Islet precursor cell (in vitro differentiated cells): ENCODE data around the gene SLC25A51.

Source experiments
- DNase-seq: peaks from one replicate; pipeline ENCODE4 v3.0.0-alpha.2; 2018

SLC25A51 gene, protein sequence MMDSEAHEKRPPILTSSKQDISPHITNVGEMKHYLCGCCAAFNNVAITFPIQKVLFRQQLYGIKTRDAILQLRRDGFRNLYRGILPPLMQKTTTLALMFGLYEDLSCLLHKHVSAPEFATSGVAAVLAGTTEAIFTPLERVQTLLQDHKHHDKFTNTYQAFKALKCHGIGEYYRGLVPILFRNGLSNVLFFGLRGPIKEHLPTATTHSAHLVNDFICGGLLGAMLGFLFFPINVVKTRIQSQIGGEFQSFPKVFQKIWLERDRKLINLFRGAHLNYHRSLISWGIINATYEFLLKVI

DNA sequence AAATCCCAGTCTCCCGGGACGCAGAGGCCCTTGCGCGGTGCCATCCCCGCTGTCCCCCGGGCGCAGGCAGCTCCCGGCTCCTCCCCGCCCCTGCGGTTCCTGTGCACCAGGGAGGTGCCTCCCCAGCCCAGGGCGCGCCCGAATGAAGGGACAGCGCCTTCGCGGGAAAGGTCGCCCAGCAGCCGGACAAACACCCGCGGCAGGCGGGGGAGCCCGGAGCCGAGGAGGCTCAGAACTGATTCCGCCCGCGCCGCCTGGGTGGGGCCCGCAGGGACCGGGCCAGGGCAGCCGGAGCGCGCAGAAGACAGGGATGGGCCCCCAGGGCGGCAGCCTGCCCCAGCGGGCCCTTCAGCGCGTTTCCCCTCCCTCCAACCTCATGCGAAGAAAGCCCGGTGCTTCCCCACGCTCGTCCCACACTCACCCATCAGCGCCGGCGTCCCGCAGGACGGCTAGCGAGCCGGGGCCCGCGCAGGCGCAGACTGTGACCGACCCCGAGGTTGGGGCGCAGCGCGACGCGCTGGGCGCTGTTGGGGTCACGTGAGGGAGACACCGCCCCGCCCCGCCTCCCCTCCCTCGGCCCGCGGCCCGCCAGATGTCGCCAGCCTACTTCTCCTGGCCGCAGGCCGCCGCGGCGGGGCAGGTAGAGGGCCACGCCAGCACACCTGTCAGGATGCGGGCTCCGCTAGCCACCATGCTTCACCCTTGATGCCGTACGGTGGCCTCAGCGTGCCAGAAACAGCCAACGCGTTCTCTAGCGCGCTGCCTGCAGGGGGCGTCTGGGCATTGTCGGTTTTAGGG lies at the start of gene SLC25A51:
Gene SLC25A51, minus strand, starts transcription at position 481 of the 798 bp plus-strand sequence. CDS start 15,577 bp downstream, outside the sequence.
- peak; percentile 96 for DNase-seq

DNA sequence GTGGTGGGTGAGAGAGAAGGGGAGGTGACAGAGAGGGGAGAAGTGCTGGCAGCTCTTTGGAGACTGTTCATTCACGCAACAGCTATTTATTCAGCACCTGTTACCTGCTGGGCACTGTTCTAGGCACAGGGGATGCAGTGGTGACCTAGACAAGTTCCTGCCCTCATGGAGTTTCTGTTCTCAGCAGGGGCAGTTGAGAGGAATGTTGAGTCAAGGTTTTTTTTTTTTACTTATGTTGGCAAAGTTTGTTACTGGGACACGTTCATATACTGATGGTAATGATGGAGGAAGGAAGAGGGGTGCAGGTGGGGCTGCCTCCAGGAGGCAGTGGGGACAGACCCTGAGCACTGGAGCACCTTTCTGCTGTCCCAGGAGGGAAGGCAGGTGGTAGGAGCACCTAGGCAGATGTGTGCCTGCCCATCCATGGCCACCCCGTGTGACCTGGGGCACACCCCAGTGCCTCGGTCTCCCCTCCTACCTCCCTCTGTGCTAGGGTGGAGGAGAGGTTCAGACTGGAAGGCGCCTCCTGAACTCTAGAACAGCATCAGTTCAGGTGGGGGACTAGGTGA lies 49.4 kb upstream of the SLC25A51 start:
- DNase-seq = no peak

DNA sequence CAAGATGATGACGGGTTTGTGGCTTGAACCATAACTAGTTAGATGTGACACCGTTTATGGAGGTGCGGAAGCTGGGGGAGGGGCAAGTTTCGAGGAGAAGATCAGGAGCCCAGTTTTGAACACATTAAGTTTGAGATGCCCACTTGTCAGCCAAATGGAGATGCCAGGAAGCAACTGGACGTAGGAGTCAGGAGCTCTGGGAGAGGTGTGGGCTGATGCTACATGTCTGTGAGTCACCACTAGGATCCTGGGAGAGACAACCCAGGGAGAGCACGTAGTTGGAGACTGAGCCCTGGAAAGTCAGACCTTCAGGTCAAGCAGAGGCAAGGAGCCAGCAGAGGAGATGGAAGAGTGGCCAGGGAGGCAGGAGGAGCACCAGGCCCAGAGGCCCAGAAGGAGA lies 48.8 kb upstream of the SLC25A51 start:
- DNase-seq = no peak

DNA sequence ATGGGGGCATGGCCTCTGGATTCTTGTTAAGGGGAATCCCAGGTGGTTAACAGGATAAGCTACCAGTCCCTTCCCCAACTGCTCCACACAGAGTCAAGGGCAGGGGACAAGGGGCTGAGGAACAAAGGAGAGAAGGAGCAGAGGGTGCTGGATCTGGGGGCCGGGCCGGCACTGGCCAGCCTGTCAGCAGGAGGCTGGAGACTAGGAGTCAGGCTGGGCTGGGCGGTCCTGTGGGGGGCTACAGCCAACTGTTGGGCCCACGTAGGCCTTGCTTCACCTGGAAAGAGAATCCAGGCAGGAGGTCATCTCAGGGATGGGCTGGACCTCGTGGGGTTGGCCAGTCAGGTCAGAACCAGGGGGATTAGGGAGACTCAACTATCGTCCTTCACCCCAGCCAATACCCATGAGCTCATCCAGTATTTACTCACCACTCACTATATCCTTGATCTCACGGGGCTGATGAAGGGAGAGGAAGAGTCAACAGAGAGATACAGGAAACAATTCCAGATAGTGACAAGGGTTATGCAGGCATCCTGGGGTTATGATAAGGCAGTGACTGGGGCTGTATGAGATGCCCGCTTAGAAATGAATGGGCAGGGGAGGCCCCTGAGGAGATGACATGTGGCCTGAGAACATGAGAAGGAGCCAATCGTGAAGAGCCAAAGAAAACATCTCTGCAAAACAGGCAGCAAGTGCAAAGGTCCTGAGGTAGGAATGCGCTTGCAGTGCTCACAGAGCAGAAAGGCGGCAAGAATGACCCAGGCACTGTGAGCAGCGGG lies 47.9 kb upstream of the SLC25A51 start:
- no peak for DNase-seq

DNA sequence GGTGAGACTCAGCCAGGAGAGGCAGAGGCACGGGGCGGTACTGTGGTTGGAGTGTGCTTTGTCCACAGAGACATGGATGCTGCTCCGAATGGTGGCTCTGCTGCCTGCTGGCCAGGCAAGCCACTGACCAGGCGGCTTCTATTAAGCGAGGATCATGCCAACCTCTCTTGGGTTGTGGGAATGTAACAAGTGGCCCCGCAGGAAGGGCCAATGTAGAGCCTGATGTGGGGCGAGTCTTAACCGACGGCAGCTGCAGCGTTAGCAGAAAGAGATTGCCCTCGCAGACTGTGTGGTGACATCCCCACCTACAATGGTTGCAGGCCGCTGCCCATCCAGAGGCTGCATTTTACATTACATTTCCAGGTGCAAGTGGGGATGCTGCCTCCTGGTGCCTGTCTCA lies 46.6 kb upstream of the SLC25A51 start:
- no peak for DNase-seq

DNA sequence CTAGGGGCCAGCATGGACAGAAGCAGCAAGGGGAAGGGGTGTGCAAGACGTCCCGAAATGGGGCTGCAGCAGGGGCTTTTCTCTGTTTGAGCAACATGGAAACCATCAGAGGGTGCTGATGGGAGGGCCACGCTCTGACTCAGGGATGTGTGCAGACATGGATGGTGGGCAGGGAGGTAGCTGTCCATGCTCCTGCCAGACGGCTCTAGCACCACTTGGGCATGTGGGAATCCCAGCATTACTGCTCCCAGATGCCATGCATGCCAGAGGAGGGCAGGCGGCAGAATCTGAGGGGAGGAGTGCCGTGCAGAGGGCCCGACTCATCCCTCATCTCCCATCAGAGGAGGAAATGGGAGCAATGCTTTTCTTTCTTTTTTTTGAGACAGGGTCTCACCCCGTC lies 45.6 kb upstream of the SLC25A51 start:
- DNase-seq = no peak

DNA sequence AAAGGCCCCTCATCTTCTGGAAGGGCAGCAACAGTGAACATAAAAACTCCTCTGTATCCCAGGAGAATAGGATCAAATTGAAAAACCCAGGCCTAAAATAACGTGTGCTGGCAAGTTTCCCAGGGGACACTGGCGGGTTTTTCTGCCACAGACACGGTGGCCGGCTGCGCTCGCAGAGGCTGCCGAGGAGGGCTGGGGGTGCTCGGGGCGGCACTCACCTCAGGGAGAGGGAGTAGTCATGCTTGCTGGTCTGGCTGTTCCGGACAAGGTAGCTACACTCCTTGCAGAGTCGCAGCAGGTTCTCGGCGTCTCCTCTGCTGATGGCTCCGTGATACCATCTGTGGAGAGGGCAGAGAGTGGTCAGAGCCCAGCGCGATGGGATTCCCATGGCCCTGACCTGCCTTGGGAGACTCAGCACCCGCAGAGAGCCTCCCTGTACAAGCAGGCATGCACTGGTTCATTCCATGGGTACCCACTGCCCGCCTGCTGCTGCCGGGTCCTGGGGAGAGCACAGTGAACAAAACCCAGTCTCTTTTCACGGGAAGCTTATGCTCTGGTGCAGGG lies 44.6 kb upstream of the SLC25A51 start:
- DNase-seq = no peak

DNA sequence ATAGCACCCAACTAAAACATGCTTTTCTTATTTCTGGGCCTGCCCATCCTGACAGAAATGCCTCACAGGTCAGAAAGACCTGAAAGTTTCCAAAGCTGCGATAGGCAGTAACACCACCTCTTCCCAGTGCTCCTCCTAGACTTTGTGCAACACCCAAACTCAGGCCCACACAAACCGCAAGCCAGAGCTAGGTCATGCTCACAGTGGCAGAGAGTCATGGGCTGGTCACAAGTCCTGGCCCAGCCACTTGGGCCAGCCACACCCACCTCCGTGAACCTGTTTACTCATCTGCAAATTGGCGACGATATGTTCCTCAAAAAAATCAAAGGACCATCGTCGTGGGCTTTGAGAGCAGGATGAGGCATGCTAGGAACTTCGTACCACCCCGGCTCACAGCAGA lies 44.0 kb upstream of the SLC25A51 start:
- no peak for DNase-seq

DNA sequence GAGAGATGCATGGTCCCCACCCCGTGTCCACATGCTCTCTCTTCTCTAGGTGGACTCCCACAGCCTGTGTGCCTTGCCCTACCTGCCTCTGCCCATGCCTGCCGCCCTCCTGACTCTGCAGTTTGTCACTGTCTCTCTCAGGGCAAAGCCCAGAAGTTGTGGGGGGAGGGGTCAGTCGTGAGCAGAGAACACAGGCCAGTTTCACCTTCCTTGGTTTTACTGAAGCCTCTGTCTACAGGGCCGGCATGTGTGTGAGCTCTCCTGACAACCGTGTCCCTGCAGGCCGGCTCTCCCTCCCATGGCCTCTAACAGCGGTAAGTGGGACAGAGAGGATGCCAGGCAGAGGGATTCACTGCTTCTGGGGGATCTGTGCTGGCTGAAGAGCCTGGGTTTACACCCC lies 43.5 kb upstream of the SLC25A51 start:
- no peak for DNase-seq

DNA sequence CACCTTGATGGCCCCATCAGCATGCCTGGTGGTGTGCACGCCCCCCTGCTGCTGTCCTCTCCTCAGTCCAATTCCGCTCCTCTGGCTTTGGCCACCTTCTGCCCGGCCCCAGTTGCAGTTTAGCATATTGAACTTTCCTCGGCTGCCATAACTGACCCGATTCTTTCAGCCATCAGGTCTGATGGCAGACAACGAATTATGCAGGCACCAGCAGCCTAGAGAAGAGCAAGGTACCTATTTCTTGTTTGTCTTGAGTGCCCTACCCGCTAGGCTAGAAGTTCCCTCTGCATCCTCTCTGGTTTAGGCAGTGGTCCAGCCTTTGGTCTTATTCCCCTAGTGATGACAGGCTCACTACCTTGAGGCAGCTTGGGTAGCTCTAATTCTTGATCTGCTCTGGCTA lies 43.0 kb upstream of the SLC25A51 start:
- no peak for DNase-seq

DNA sequence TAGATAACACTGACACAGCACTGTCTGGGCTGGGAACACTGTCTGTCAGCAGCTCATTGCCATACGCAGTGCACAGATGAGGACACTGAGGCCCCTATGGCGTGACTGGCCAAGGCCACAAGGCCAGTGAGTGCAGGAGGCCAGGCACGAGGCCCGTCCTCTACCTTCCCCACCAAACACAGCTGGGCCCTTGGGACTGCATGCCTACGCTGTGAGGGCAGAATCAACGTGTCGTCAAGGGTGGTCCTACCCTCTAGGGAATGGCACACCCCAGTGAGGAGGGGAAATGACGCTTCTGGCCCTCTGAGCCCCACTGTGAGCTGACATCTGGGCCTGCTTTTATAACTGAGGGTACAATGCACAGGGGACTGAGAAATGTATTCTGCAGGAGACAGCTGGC lies 42.1 kb upstream of the SLC25A51 start:
- DNase-seq = no peak

DNA sequence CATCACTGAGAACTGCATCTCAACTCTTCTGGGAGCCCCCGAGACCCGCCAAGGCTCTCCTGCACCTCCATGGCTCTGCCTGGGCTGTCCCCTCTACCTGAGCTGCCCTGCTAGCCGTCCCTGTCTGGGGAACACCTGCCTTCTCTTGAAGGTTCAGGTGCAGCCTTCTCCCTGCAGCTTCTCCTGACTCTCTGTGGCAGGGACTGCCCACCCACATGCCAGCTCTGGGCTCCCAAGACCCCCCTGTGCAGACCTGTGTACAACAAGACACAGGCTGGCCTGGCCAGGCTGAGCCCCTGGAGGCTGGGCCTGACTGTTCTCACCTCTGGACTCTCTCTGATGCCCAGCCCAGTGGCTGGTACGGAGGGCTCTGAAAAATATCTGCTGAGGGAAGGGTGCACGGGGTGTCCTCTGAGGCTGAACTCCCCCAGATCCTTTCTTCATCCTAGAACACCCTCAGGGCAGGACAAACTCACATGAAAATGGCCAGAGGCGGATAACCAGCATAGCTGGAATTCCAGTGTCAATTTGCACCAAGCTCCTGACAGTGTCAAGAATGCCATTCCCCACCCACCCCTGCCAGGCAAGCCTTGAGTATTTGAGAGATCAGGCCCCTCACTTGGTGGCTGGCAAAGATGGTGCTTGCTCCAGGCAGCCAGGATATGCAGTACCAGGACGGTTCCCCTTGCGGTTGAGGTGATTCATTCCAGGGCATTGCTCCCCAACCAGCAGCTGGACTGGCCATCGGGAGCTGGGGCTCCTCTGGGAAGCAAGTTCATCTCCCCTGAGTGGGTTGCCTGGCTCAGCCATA lies 40.9 kb upstream of the SLC25A51 start:
- peak; percentile 92 for DNase-seq

DNA sequence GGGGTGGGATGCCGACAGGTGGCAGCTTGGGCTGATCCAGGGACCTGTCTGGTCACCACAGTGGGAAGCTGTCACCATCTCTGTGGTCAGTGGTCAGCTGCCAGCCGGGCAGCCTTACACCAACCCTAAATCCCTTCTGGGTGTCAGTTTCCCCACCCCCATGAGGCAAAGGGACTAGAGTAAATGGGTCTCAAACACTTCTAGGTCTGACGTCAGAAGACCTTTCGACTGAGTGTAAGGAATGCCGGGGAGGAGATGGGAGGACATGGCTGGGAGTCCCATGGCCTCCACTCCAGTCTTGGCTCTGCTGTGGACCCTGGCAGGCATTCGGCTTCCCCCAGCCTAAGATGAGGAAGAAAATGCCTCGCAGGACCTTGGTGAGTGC lies 40.3 kb upstream of the SLC25A51 start:
- no peak for DNase-seq

DNA sequence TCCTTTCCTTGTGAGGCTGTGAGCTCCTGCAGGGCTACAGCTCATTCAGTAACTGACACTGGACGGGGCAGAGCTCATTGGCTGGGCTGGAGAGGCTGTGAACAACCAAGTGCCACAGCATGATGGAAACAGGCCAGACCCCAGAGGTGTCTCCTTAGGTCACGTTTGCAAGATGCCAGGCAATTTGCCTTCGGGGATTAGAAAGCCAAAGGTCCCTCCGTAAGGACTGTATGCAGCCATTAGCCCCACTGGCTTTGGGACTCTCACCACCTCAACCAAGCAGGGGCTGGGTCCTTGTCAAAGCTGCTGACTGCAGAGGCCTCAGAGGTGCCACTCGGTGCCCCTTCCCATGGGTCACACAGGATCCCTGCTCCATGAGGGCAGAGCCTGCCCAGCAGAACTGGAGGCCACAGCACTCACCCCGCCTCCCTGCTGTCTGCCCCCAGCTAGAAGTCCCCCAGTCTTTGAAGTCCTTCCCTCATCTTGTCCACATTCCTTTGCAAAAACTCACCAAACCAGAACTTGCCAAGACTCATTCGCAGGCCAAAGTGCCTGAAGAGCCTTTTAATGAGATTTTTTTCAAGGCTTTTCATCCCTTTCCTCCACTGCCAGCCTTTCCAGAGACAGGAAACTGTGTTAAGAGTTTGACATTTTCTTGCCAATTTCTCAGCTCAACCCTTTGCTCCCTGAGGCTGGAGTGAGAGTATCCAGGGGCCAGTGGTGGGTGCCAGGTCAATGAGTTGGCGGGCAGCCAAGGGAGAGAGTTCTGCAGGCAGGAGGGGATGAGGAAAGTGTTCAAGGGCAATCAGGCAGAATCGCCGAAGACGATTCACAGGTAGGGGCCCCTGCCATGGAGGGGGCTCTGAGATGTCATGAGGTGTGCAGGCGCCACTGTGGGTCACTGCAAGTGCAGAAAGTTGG lies 39.7 kb upstream of the SLC25A51 start:
- peak; percentile 91 for DNase-seq

DNA sequence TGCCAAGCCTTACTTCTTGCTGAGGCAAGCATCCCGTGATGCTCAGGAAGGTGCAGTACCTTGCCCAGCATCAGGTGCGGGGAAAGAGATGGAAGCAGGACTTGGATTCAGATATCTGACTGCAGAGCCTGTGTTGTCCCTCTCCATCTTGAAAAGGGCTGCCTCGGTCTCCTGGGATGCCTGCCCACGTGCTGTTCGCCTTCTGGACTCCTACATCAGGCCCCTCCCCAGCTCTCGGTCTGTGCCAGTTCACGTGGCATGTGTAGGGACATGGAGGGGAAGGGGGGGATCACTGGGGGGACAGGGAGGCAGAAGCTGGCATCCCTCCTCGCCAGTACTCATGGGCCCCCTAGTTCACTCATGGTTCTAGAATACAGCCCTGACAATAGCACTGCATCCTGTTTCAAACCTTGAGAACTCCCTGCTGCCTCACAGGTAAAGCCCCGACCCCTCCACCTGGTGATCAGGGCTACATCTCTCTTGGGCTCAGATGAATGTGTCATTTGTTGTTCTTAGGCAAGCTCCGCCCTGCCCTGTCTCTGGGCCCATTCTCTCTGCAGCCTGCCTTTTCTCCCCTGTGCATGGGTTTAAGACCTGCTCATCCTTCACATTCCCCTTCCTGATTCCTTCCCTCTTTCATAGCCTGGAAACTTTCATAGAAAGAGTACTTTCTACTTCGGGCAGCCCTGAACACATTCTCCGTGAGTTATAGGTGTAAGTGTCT lies 38.9 kb upstream of the SLC25A51 start:
- DNase-seq = peak; percentile 76

DNA sequence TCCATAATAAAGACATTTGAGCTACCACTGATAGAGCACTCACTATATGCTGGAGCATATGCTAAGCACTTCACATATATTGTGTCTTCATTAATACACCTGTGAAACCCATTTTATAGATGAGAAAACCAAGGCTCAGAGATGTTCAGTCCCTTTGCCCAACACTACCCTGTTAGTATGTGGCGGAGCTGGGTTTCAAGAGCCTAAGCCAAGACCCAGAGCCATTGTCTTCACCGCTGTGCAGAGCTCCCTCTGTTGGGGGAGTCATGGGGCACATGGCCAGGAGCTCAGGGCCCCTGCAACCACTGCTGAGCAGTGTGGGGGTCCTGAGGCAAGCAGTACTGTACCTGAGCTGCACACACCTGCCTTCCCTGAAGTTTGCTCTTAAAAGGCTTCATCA lies 37.3 kb upstream of the SLC25A51 start:
- DNase-seq = no peak

DNA sequence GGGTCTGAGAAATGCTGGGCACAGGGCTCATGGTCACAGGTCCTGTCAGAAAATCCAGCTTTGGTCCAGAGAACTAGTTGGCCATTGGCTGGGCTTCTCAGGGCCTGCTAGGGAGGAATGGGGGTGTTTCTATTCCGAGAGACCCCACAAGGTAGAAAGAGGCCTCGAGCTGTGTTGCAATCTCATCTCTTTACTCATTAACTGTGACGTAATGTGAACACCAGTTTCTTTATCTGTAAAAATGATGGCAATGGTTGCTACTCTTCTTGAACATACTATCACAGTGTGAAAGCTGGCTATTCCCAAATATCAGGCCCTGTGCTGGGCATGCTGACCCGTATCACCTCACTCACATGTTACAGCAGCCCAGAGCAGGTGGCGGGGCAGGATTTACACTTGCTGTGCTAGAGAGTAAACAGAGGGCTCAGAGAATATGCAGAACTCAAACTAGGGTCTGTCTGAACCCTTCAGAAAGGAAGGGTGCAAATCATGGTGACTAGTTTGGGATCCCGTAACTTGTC lies 35.7 kb upstream of the SLC25A51 start:
- no peak for DNase-seq

DNA sequence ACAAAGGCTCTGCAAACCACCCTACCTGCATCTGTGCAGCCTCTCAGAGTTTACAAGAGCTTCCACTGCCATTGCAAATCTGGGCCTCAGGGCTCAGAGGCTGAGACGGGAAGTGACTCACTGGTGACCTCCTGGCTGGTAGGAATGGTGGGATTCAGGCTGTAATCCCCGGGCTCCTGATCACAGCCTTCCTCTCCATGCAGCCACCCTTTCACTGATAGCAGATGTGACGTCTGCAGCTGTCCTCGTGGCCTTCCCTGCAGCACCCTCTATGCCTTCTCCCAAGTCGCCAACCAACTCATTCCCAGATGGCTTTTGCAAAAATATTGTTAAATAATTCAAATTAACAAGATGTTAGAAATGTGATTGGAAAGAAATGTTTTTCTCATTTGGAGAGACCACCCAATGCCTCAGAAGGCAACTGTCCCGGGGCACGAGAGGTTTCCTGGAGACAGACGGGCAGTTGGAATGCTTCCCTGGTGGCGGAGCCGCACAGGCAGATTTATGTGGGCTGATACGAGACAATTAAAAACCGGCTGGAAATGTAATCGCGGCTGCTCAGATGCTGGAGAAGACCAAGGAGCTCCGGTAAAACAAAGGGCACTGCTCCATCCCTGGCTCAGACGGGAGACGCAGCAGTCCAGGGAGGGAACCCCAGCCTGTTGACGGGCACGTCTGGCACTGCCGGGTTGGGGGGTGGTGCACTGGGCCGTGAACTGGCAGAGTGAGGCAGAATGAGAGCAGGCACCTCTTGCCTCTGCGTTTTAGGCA lies 34.4 kb upstream of the SLC25A51 start:
- peak; percentile 98 for DNase-seq

DNA sequence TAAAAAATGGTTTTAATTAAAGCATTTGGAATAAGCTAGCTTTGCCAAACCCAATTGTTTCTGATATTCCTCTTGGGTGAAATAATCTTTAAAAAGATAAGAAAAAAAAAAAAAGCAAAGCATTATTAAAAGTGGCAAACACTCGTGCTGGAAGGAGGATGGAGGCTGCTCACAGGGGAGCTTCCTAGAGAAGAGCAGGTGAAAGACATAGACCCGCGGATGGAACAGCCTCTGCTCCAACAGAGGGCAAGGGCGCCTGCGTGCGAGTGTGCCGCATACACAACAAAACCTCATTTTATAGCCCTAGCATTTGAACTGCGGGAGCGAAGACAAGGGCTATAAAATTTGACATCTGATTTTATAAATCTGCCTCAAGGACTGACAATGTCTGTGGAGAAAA lies 33.4 kb upstream of the SLC25A51 start:
- no peak for DNase-seq
